Stomach (tissue), 9 donors: Measurements from ENCODE around the gene NELFE. TPM values are rescaled to one million over a fixed set of nuclear protein-coding genes. Genes with fewer than 3 reads are reported as not detected.

Experiments
- DNase-seq, 2 donors: peaks; one replicate each; pipeline versions ENCODE4 v3.0.0 to v3.0.0-alpha.2; 2013 to 2019
- H3K27ac ChIP-seq, 5 donors: fragments of 200-600 bp in 4 of 5; sonication (generic) in 4 of 5; one replicate each; pipeline ENCODE4 v1.5.1; 2013 to 2019; ENCODE audit warnings: mild to moderate bottlenecking in 1 of 5, moderate library complexity in 1 of 5
- H3K27me3 ChIP-seq, 3 donors: fragments of 200-600 bp; sonication (generic); one replicate each; pipeline ENCODE4 v1.5.1; 2017 to 2019; ENCODE audit warnings: mixed run types in 1 of 3
- H3K36me3 ChIP-seq, 4 donors: fragments of 200-600 bp; sonication (generic); 1 replicate in 3 of 4; 2 replicates in 1 of 4; pipeline ENCODE4 v1.5.1; 2016 to 2019
- H3K4me1 ChIP-seq, 4 donors: fragments of 200-600 bp; sonication (generic); one replicate each; pipeline ENCODE4 v1.5.1; 2016 to 2019
- H3K4me3 ChIP-seq, 4 donors: fragments of 200-600 bp; sonication (generic) in 3 of 4; one replicate each; pipeline ENCODE4 v1.5.1; 2016 to 2019; ENCODE audit warnings: mild to moderate bottlenecking in 1 of 4
- H3K9me3 ChIP-seq, 4 donors: fragments of 200-600 bp; sonication (generic); one replicate each; pipeline ENCODE4 v1.5.1; 2016 to 2019
- EP300 ChIP-seq: sonication (generic); formaldehyde crosslinking; IDR thresholded peaks from one replicate; pipeline ENCODE4 v1.6.1; 2017; ENCODE audit warnings: antibody characterized with exemption
- POLR2A ChIP-seq, 4 donors: fragments of 450-650 bp; IDR thresholded peaks; one replicate each; pipeline ENCODE4 v1.6.1; 2016; ENCODE audit warnings: antibody characterized with exemption in 4 of 4, control low read depth in 2 of 4, mild to moderate bottlenecking in 1 of 4, moderate library complexity in 1 of 4
- POLR2AphosphoS5 ChIP-seq, 3 donors: sonication (generic); formaldehyde crosslinking; IDR thresholded peaks; one replicate each; pipeline ENCODE4 v1.6.1; 2016; ENCODE audit warnings: antibody characterized with exemption in 3 of 3
- WGBS, 5 donors: extraction: QIAGEN DNeasy Blood & Tissue Kit in 3 of 5; methylation state at CpG; one replicate each; pipeline versions ENCODE4 v1.1.5 to v1.1.7; 2013 to 2018; 5-methylcytosine and 5-hydroxymethylcytosine counted together
- intact Hi-C: fragments of 100-400 bp; cut with DNase I; formaldehyde crosslinking; loops from one replicate; pipeline ENCODE4 v1.15.1; 2023; ENCODE audit warnings: low total_unique reads
- polyA plus RNA-seq, 3 donors: library from polyadenylated mRNA; stranded (reverse); fragments of 200-250 nt; gene quantifications; one replicate each; pipeline ENCODE4 v1.2.3, GENCODE V29; 2013
- total RNA-seq, 5 donors: library from RNA; depleted of rRNA; stranded (reverse); fragments of >200 nt; gene quantifications; one replicate each; pipeline versions ENCODE4 v1.1.0 to v1.2.3, GENCODE V29; 2014 to 2016
- TF ChIP-seq, protein P1 (sequence below), 7 experiments: fragments of 450-650 bp in 4 of 7; fragments of 200-600 bp in 3 of 7; sonication (generic) in 3 of 7; IDR thresholded peaks; one replicate each; pipeline ENCODE4 v1.5.1; 2016 to 2019; ENCODE audit warnings: antibody characterized with exemption in 7 of 7, control low read depth in 2 of 7, mild to moderate bottlenecking in 1 of 7
- donor health status: healthy with polysubstance abuse.
- donor health status: Bipolar disorder and iron deficiency.
- donor health status: healthy.

The NELFE gene
- total and polyA plus RNA-seq, 8 donors: 2.9 to 100 (median 51.5) TPM

GRCh38 chr6:31952890-31953289 is 5.9 kb downstream of the NELFE start:
- 59 to 76% (median 70%) methylated on average over 5 of the region's 5 CpGs for WGBS, 5 donors

DNA sequence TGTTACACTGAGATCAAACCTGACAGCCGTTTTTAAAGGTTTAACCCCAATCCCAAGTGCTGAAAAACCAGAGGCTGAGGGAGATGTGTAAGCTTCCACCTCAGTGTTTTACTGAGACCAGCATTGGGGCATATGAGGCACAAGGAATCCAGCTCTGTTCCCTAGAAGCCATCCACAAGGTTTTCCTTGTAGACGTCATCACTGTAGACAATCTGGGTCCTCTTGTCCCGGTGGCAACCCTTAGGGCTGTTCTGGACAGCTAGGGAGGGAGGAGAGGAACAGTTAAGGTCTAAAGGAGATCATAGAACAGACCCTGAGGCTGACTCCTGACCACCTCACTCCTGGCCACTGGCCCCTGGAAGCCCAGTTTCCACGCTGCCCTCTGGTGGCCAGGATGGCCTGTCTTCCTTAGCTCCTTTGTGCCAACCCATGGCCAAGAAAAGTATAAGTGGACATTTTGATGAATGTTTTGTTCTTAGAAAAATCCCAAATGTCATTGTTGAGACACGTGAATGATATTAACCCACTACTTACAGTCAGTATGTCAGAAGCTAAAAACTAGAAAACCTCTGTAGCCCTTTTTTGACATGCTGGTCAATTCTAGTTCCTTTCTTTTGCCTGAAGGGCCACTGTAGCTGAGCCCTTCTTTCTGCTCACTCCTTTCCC is 6.5 kb downstream of the NELFE start:
- H3K36me3 ChIP-seq: peaks cover 33 to 82% (median 69%) of the 10 kb centered on the region in 4 donors
- TF ChIP-seq POLR2A (IDR thresholded peaks at IDR 0.05) (no peak), EP300 (no peak), POLR2AphosphoS5 (IDR thresholded peaks at IDR 0.05) (peak in 1 of 3 donors; percentile 74)
- TF ChIP-seq, protein P1, sequence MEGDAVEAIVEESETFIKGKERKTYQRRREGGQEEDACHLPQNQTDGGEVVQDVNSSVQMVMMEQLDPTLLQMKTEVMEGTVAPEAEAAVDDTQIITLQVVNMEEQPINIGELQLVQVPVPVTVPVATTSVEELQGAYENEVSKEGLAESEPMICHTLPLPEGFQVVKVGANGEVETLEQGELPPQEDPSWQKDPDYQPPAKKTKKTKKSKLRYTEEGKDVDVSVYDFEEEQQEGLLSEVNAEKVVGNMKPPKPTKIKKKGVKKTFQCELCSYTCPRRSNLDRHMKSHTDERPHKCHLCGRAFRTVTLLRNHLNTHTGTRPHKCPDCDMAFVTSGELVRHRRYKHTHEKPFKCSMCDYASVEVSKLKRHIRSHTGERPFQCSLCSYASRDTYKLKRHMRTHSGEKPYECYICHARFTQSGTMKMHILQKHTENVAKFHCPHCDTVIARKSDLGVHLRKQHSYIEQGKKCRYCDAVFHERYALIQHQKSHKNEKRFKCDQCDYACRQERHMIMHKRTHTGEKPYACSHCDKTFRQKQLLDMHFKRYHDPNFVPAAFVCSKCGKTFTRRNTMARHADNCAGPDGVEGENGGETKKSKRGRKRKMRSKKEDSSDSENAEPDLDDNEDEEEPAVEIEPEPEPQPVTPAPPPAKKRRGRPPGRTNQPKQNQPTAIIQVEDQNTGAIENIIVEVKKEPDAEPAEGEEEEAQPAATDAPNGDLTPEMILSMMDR (IDR thresholded peaks at IDR 0.05): peak in 5 of 7 experiments; percentile 43 to 66 (median 62)
- H3K9me3 ChIP-seq: no peaks in the 10 kb centered on the region
- H3K27me3 ChIP-seq: no peaks in the 10 kb centered on the region
- no peak overlapping the region for H3K4me3 ChIP-seq
- intact Hi-C loops: loop anchor here (5.0 kb wide), 1 partner anchor 45 kb away; no protein-coding TSS in a partner anchor
- H3K4me1 ChIP-seq: peaks cover 0 to 23% (median under 1%) of the 10 kb centered on the region in 4 donors
- WGBS, 5 donors: 44 to 63% (median 47%) methylated on average over 4 to 5 of the region's 5 CpGs
- peak; percentile 75 to 79 for DNase-seq
- peak overlapping the region in 3 of 5 donors; percentile 32 to 39 (median 35) for H3K27ac ChIP-seq

More at GRCh38 chr6:31952890-31953289, 5.9 kb downstream of the NELFE start:
- Histone ChIP-seq H3K36me3 (peaks cover 33 to 82% (median 69%) of the 10 kb centered on the region in 4 donors), H3K4me3 (no peak overlapping the region), H3K4me1 (peaks cover 4 to 24% (median 7%) of the 10 kb centered on the region in 4 donors), H3K9me3 (no peaks in the 10 kb centered on the region), H3K27me3 (no peaks in the 10 kb centered on the region), H3K27ac (peak overlapping the region in 3 of 5 donors; percentile 32 to 39 (median 35))
- TF ChIP-seq EP300: no peak
- intact Hi-C loops: loop anchor here (5.0 kb wide), 1 partner anchor 46 kb away; no protein-coding TSS in a partner anchor
- DNase-seq: no peak

DNA sequence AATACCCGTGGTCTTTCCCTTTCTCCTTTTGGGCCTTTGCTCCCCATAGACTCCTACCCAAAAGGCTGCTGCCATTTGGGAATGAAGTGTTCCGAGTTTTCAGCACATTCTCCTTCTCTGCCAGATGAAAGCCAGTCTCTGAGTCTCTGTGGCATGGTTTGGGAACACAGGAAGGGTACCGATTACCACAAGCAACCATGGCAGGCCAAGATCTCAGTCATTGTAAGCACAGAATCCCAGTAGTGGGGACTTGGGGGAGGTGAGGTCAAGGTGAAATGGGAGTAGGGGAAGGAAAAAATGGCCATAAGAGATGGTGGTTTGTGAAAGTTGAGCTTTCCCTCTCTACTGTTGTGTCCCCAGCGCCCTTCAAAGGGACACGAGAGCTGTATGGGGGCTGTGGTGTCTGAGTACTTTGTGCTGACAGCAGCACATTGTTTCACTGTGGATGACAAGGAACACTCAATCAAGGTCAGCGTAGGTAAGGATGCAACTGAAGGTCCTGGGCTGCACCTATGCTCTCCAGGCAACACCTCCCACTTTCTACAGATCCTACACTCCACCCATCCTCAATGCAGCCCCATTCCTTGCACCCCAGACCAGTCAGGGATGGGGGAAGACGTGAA is 8.7 kb downstream of the NELFE start:
- H3K27me3 ChIP-seq: no peaks in the 10 kb centered on the region
- WGBS, 5 donors: 85 to 91% (median 89%) methylated on average over 7 of the region's 7 CpGs
- H3K4me1 ChIP-seq: peaks cover 4 to 37% (median 13%) of the 10 kb centered on the region in 4 donors
- peaks cover 22 to 60% (median 48%) of the 10 kb centered on the region in 4 donors for H3K36me3 ChIP-seq
- DNase-seq: no peak
- H3K9me3 ChIP-seq: no peaks in the 10 kb centered on the region
- H3K4me3 ChIP-seq: no peak overlapping the region
- H3K27ac ChIP-seq: no peak overlapping the region
- intact Hi-C loops: loop anchor here (5.0 kb wide), 1 partner anchor 43 kb away; no protein-coding TSS in a partner anchor
- no peak for TF ChIP-seq POLR2A (IDR thresholded peaks at IDR 0.05)
- TF ChIP-seq, protein P1 (IDR thresholded peaks at IDR 0.05): no peak
- no peak for TF ChIP-seq EP300
- no peak for TF ChIP-seq POLR2AphosphoS5 (IDR thresholded peaks at IDR 0.05)

DNA sequence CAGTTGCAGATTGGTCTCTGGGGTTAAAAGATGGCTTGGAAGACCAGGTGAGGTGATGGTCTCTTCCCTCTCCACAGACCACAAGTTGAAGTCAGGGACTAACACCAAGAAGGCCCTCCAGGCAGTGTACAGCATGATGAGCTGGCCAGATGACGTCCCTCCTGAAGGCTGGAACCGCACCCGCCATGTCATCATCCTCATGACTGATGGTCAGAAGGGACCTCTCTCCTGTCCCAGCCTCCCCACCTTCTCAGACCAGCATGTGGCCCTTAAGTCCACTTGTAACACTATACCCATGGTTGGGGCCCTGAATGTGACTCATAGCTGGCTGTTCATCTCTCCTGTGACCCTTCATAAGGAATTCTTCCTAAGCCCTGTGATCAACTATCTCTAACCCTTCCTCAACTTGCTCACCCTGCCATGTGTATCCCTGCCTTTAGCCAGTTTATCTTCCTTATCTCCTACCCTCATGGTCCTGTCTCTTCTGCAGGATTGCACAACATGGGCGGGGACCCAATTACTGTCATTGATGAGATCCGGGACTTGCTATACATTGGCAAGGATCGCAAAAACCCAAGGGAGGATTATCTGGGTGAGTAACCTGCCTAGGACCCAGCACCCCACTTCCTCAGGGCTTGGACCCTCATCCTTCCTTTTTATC is 9.9 kb downstream of the NELFE start:
- Histone ChIP-seq H3K27me3 (no peaks in the 10 kb centered on the region), H3K9me3 (no peaks in the 10 kb centered on the region), H3K27ac (no peak overlapping the region), H3K4me3 (no peak overlapping the region), H3K4me1 (peaks cover 8 to 46% (median 18%) of the 10 kb centered on the region in 4 donors), H3K36me3 (peaks cover 10 to 48% (median 36%) of the 10 kb centered on the region in 4 donors)
- TF ChIP-seq POLR2A (IDR thresholded peaks at IDR 0.05): no peak
- TF ChIP-seq EP300: no peak
- TF ChIP-seq POLR2AphosphoS5 (IDR thresholded peaks at IDR 0.05): no peak
- intact Hi-C loops: no loop called here
- 83 to 89% (median 85%) methylated on average over 6 of the region's 6 CpGs for WGBS, 5 donors
- no peak for DNase-seq

DNA sequence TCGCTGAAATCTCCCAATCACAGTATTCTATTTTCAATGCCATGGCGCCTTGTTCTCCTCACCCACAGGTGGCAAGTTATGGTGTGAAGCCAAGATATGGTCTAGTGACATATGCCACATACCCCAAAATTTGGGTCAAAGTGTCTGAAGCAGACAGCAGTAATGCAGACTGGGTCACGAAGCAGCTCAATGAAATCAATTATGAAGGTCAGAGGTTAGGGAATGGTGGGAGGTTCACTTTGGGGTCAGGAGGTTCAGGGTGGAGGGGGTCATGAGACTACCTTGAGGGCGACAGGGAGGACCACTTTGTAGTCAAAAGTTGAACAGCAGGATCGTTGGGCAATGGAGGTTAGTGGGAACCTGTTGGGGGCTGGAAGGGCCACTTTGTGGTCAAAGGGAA is 10.5 kb downstream of the NELFE start:
- no peak overlapping the region for H3K27ac ChIP-seq
- peaks cover 8 to 46% (median 18%) of the 10 kb centered on the region in 4 donors for H3K4me1 ChIP-seq
- no peak for DNase-seq
- H3K9me3 ChIP-seq: no peaks in the 10 kb centered on the region
- no peak for TF ChIP-seq POLR2AphosphoS5 (IDR thresholded peaks at IDR 0.05)
- TF ChIP-seq, protein P1 (IDR thresholded peaks at IDR 0.05): no peak
- WGBS, 5 donors: 73 to 85% (median 77%) methylated on average over 5 of the region's 5 CpGs
- H3K27me3 ChIP-seq: no peaks in the 10 kb centered on the region
- H3K4me3 ChIP-seq: no peak overlapping the region
- intact Hi-C loops: no loop called here
- peaks cover 4 to 43% (median 30%) of the 10 kb centered on the region in 4 donors for H3K36me3 ChIP-seq
